Forelimb muscle (tissue), 1 donor: ENCODE data around the gene BARX2. TPM values are rescaled to one million over a fixed set of nuclear protein-coding genes. Genes with fewer than 3 reads are reported as not detected.

ENCODE experiments used
- polyA plus RNA-seq: library from polyadenylated mRNA; unstranded; fragments of 120-200 nt; gene quantifications from one replicate; pipeline ENCODE4 v1.2.1, GENCODE V29; 2013; ENCODE audit not compliant: insufficient read length

Gene BARX2
- polyA plus RNA-seq, 1 donor = 0.68 TPM

Other genes with a start within 250 kb of the BARX2 start
- 11.3 TPM for gene ARHGAP32, start 183.5 kb upstream of the BARX2 start, polyA plus RNA-seq